B cell (primary cell): Measurements from ENCODE around the gene SEC22B.
"Not testable (repeated sequence)": the region's sequence is repeated elsewhere in the genome, so short reads cannot be mapped to it uniquely, and the experiment has no call there.

Experiments
- CTCF ChIP-seq: fragments of 200-600 bp; IDR thresholded peaks from one replicate; pipeline ENCODE4 v1.8.0; 2022; ENCODE audit warnings: antibody characterized with exemption, mild to moderate bottlenecking
- EZH2 ChIP-seq: IDR thresholded peaks from 2 replicates; pipeline ENCODE4 v1.6.1; 2012; ENCODE audit warnings: borderline replicate concordance, low read depth, mild to moderate bottlenecking, moderate library complexity, low read length; ENCODE audit not compliant: insufficient read depth, poor library complexity, severe bottlenecking

DNA sequence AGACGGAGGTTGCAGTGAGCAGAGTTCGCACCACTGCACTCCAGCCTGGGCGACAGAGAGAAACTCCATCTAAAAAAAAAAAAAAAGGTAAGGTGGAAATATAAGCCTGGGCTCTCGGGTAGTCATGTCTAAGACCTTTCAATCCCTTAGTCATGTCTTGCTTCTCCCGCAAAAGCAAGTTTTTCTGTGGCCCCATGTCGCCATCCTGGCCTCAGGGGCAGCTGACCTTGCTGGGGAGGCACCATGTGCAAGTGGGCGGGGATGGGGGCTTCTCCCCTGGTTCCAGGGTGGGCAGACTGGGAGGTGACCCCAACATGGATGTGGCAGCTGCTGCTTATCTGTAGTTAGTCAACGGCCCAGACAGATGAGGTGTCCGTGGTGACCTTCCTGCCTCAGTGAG, 66.7 kb downstream of the SEC22B start:
- not testable (repeated sequence) for TF ChIP-seq CTCF, EZH2
